GM23338 (cell line): Measurements from ENCODE around the gene HNF1B. TPM values are rescaled to one million over a fixed set of nuclear protein-coding genes. Genes with fewer than 3 reads are reported as not detected.

Experiments used
- ATAC-seq: fragments of 200-7000 bp; cut with Tn5 transposase; 3 replicates; pipeline ENCODE4 v1.9.1; 2020
- DNase-seq: peaks from one replicate; pipeline ENCODE4 v3.0.0-alpha.2; 2015; ENCODE audit warnings: low spot score
- H2AFZ ChIP-seq: fragments of 200-600 bp; sonication (generic); 2 replicates; pipeline ENCODE4 v1.8.0; 2016; ENCODE audit warnings: antibody characterized with exemption, mild to moderate bottlenecking, moderate library complexity
- H3F3A ChIP-seq: fragments of 200-600 bp; sonication (generic); replicated peaks from 2 replicates; pipeline ENCODE4 v1.8.0; 2017; ENCODE audit warnings: antibody characterized with exemption, mixed run types, low read depth
- H3K27ac ChIP-seq: fragments of 200-600 bp; sonication (generic); 2 replicates; pipeline ENCODE4 v1.6.1; 2016; ENCODE audit warnings: low read depth
- H3K27me3 ChIP-seq: fragments of 200-600 bp; sonication (generic); 2 replicates; pipeline ENCODE4 v1.8.0; 2016; ENCODE audit warnings: mild to moderate bottlenecking, mixed run types, moderate library complexity; ENCODE audit not compliant: insufficient read depth
- H3K36me3 ChIP-seq: fragments of 200-600 bp; sonication (generic); 2 replicates; pipeline ENCODE4 v1.8.0; 2016; ENCODE audit warnings: mild to moderate bottlenecking; ENCODE audit not compliant: insufficient read depth
- H3K4me1 ChIP-seq: fragments of 200-600 bp; sonication (generic); 2 replicates; pipeline ENCODE4 v1.8.0; 2016; ENCODE audit warnings: mild to moderate bottlenecking, moderate library complexity; ENCODE audit not compliant: insufficient read depth
- H3K4me2 ChIP-seq: fragments of 200-600 bp; sonication (generic); 2 replicates; pipeline ENCODE4 v1.7.1; 2017; ENCODE audit warnings: mixed run types
- H3K4me3 ChIP-seq: fragments of 200-600 bp; sonication (generic); 2 replicates; pipeline ENCODE4 v1.6.1; 2016; ENCODE audit warnings: mixed run types
- H3K79me2 ChIP-seq: fragments of 200-600 bp; sonication (generic); replicated peaks from 2 replicates; pipeline ENCODE4 v1.8.0; 2017; ENCODE audit warnings: mild to moderate bottlenecking; ENCODE audit not compliant: insufficient read depth
- H3K9me2 ChIP-seq: fragments of 200-600 bp; sonication (generic); 2 replicates; pipeline ENCODE4 v1.8.0; 2017; ENCODE audit not compliant: insufficient read depth
- H4K20me1 ChIP-seq: fragments of 200-600 bp; sonication (generic); replicated peaks from 2 replicates; pipeline ENCODE4 v1.8.0; 2017; ENCODE audit warnings: mild to moderate bottlenecking; ENCODE audit not compliant: insufficient read depth
- H3K27ac Mint-ChIP-seq: 2 replicates; pipeline ENCODE4 v1.8.0; 2020; ENCODE audit warnings: inconsistent platforms, mild to moderate bottlenecking, moderate library complexity, mixed read lengths
- H3K27me3 Mint-ChIP-seq: 3 replicates; pipeline ENCODE4 v1.8.0; 2022; ENCODE audit warnings: low read depth, mild to moderate bottlenecking, moderate library complexity, mixed read lengths, inconsistent platforms; ENCODE audit not compliant: insufficient read depth, poor library complexity
- H3K36me3 Mint-ChIP-seq: 3 replicates; pipeline ENCODE4 v1.8.0; 2021; ENCODE audit warnings: low read depth, mild to moderate bottlenecking, inconsistent platforms, moderate library complexity, mixed read lengths
- H3K4me1 Mint-ChIP-seq: 3 replicates; pipeline ENCODE4 v1.8.0; 2020; ENCODE audit warnings: mild to moderate bottlenecking, inconsistent platforms, mixed read lengths
- H3K4me3 Mint-ChIP-seq: 3 replicates; pipeline ENCODE4 v1.8.0; 2021; ENCODE audit warnings: moderate library complexity, mild to moderate bottlenecking, inconsistent platforms, mixed read lengths
- H3K9me3 Mint-ChIP-seq: 3 replicates; pipeline ENCODE4 v1.8.0; 2020; ENCODE audit warnings: moderate library complexity, mild to moderate bottlenecking, inconsistent platforms, mixed read lengths
- CREB1 ChIP-seq: fragments of 250-450 bp; sonication (Bioruptor Pico); IDR thresholded peaks from 2 replicates; pipeline ENCODE4 v1.5.0; 2020; ENCODE audit warnings: low read depth, mild to moderate bottlenecking, moderate library complexity
- CTCF ChIP-seq, 2 experiments: fragments of 200-600 bp in 1 of 2; sonication (generic) in 1 of 2; conservative IDR thresholded peaks; 2 replicates each; pipeline versions ENCODE4 v1.5.1 to v1.6.1; 2016 to 2017; ENCODE audit warnings: antibody characterized with exemption in 2 of 2, low read depth in 2 of 2, mild to moderate bottlenecking in 2 of 2, moderate library complexity in 1 of 2
- ETS1 ChIP-seq: IDR thresholded peaks from 2 replicates; pipeline ENCODE4 v1.6.1; 2016; ENCODE audit warnings: antibody characterized with exemption
- EZH2 ChIP-seq: fragments of 200-600 bp; sonication (generic); IDR thresholded peaks from one replicate; pipeline ENCODE4 v1.8.0; 2017; ENCODE audit warnings: antibody characterized with exemption, mild to moderate bottlenecking, low read depth; ENCODE audit not compliant: unreplicated experiment
- JUNB ChIP-seq: IDR thresholded peaks from one replicate; pipeline ENCODE4 v1.6.1; 2016; ENCODE audit warnings: antibody characterized with exemption; ENCODE audit not compliant: unreplicated experiment
- NANOG ChIP-seq: IDR thresholded peaks from 2 replicates; pipeline ENCODE4 v1.6.1; 2016; ENCODE audit warnings: antibody characterized with exemption, borderline replicate concordance
- STAT1 ChIP-seq: IDR thresholded peaks from one replicate; pipeline ENCODE4 v1.6.1; 2016; ENCODE audit warnings: antibody characterized with exemption; ENCODE audit not compliant: unreplicated experiment
- polyA plus RNA-seq: library from polyadenylated mRNA; unstranded; fragments of >200 nt; fragmentation: Nextera tagmentation; extraction: Ambion mirVana; gene quantifications from 2 replicates; pipeline ENCODE4 v1.2.1, GENCODE V29; 2016
- total RNA-seq: library from RNA; depleted of rRNA; stranded (reverse); fragments of >200 nt; shearing (Covaris generic); gene quantifications from 2 replicates; pipeline ENCODE4 v1.2.3, GENCODE V29; 2014

The HNF1B gene
- total and polyA plus RNA-seq, 2 experiments from 2014 or later, result 0.07 to 0.19 TPM

DNA sequence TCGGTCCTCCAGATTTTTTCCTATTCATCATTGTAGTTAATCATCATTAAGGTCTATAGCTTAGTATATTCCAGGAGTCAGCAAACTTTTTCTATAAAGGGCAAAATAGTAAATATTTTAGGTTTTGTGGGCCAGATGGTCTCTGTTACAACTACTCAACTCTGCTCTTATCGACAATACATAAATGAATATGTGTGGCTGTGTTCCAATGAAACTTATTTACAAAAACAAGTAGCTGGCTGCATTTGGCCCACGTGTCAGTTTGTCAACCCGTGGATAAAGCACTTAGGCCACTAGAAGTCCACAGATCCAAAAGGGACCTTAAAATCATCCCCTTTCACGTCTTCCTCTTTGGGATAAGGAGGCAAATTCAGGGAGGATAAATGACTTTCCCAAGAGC is 5.4 kb upstream of the HNF1B start:
- Histone ChIP-seq H3K27me3 (peaks cover 43% of the 10 kb centered on the region), H3K4me1 (peaks cover 8% of the 10 kb centered on the region; the same call in 1 of the 2 replicates), H4K20me1 (no peaks in the 10 kb centered on the region), H3F3A (0 out of 2 replicates have a peak, but pooled peaks cover under 1% of the 10 kb centered on the region), H3K36me3 (no peaks in the 10 kb centered on the region), H3K9me2 (no peaks in the 10 kb centered on the region), H3K27ac (no peak overlapping the region), H3K79me2 (no peaks in the 10 kb centered on the region), H3K4me2 (no peak overlapping the region), H3K4me3 (no peak overlapping the region), H2AFZ (no peak overlapping the region)
- H3K4me1 Mint-ChIP-seq, result peaks cover 1% of the 10 kb centered on the region
- H3K27me3 Mint-ChIP-seq, result peaks cover 29% of the 10 kb centered on the region
- H3K9me3 Mint-ChIP-seq, result no peaks in the 10 kb centered on the region
- TF ChIP-seq JUNB (no peak), ETS1 (no peak)
- no peaks in the 10 kb centered on the region for H3K36me3 Mint-ChIP-seq
- H3K4me3 Mint-ChIP-seq, result no peak overlapping the region
- no peak overlapping the region for H3K27ac Mint-ChIP-seq
- DNase-seq, result no peak
- no peak for ATAC-seq

- no peak overlapping the region for H3K4me3 ChIP-seq
- no peak overlapping the region for H3K4me2 ChIP-seq
- Mint-ChIP-seq H3K9me3 (no peaks in the 10 kb centered on the region), H3K4me3 (no peak overlapping the region), H3K4me1 (peaks cover 11% of the 10 kb centered on the region), H3K27me3 (peaks cover 58% of the 10 kb centered on the region), H3K27ac (no peak overlapping the region), H3K36me3 (no peaks in the 10 kb centered on the region)
- no peaks in the 10 kb centered on the region for H3K36me3 ChIP-seq
- H3K4me1 ChIP-seq, result peaks cover 15% of the 10 kb centered on the region; the same call in 1 of the 2 replicates
- H3K27ac ChIP-seq, result no peak overlapping the region
- H2AFZ ChIP-seq, result no peak overlapping the region
- no peaks in the 10 kb centered on the region for H3K9me2 ChIP-seq
- DNase-seq, result no peak
- no peaks in the 10 kb centered on the region for H4K20me1 ChIP-seq
- peaks cover 74% of the 10 kb centered on the region for H3K27me3 ChIP-seq
- H3K79me2 ChIP-seq, result no peaks in the 10 kb centered on the region
- no peak for ATAC-seq
- 0 out of 2 replicates have a peak, but pooled peaks cover 5% of the 10 kb centered on the region for H3F3A ChIP-seq
- no peak for TF ChIP-seq CREB1 (CRISPR knock-in tag)
- no peak for TF ChIP-seq NANOG
- no peak for TF ChIP-seq STAT1
These were observed 2.4 kb upstream of the HNF1B start for GRCh38 chr17:37747222-37747621.

GRCh38 chr17:37746617-37747016 is 1.8 kb upstream of the HNF1B start:
- ATAC-seq (no peak), DNase-seq (no peak)
- H3K9me3 Mint-ChIP-seq, result no peaks in the 10 kb centered on the region
- no peaks in the 10 kb centered on the region for H3K79me2 ChIP-seq
- H2AFZ ChIP-seq, result no peak overlapping the region
- H3K9me2 ChIP-seq, result no peaks in the 10 kb centered on the region
- H3K4me3 ChIP-seq, result 0 out of 2 replicates have a peak overlapping the region, but pooled peaks have one; percentile 78
- H3K27ac ChIP-seq, result no peak overlapping the region
- H3K4me1 Mint-ChIP-seq, result peaks cover 11% of the 10 kb centered on the region
- H3K27me3 Mint-ChIP-seq, result peaks cover 64% of the 10 kb centered on the region
- no peaks in the 10 kb centered on the region for H4K20me1 ChIP-seq
- no peaks in the 10 kb centered on the region; the same call in 2 of the 3 replicates for H3K36me3 Mint-ChIP-seq
- H3K4me3 Mint-ChIP-seq, result no peak overlapping the region
- peaks cover 19% of the 10 kb centered on the region for H3K4me1 ChIP-seq
- TF ChIP-seq CTCF (conservative IDR thresholded peaks at IDR 0.05; ENCODE audit: low read depth in 2 of 2) (no peak), EZH2 (peak; percentile 38)
- no peak overlapping the region for H3K27ac Mint-ChIP-seq
- peaks cover 80% of the 10 kb centered on the region for H3K27me3 ChIP-seq
- no peaks in the 10 kb centered on the region for H3K36me3 ChIP-seq
- no peak overlapping the region; the same call in 1 of the 2 replicates for H3K4me2 ChIP-seq
- peaks cover 11% of the 10 kb centered on the region; the same call in 1 of the 2 replicates for H3F3A ChIP-seq
